ENCODE data around the gene CRB1.

CRB1 gene

GRCh38 chr1:197440715-197441114 lies 172.7 kb downstream of the CRB1 start:
- Mint-ChIP-seq H3K36me3 (ENCODE audit: insufficient read depth) (no peaks in the 10 kb centered on the region), H3K27me3 (peaks cover 13 to 21% of the 10 kb centered on the region in 2 donors), H3K4me1 (ENCODE audit: low read depth in 2 of 2) (no peaks in the 10 kb centered on the region), H3K9me3 (no peaks in the 10 kb centered on the region), H3K27ac (no peak overlapping the region), H3K4me3 (no peak overlapping the region)
- ATAC-seq (replicated peaks) (no peak), DNase-seq (no peak)

GRCh38 chr1:197441999-197442414 lies 174.0 kb downstream of the CRB1 start:
- DNase-seq (no peak), ATAC-seq (replicated peaks) (no peak)
- no peaks in the 10 kb centered on the region for H3K4me1 Mint-ChIP-seq (ENCODE audit: low read depth in 2 of 2)
- H3K9me3 Mint-ChIP-seq = no peaks in the 10 kb centered on the region
- peaks cover 13 to 21% of the 10 kb centered on the region in 2 donors for H3K27me3 Mint-ChIP-seq
- H3K27ac Mint-ChIP-seq = no peak overlapping the region
- no peak overlapping the region for H3K4me3 Mint-ChIP-seq
- no peaks in the 10 kb centered on the region for H3K36me3 Mint-ChIP-seq (ENCODE audit: insufficient read depth)

GRCh38 chr1:197444755-197445154 lies 176.7 kb downstream of the CRB1 start:
- Mint-ChIP-seq H3K36me3 (ENCODE audit: insufficient read depth) (no peaks in the 10 kb centered on the region), H3K4me1 (ENCODE audit: low read depth in 2 of 2) (no peaks in the 10 kb centered on the region), H3K4me3 (no peak overlapping the region), H3K27me3 (peaks cover 13 to 23% of the 10 kb centered on the region in 2 donors), H3K27ac (no peak overlapping the region), H3K9me3 (no peaks in the 10 kb centered on the region)
- DNase-seq (no peak), ATAC-seq (replicated peaks) (no peak)

DNA sequence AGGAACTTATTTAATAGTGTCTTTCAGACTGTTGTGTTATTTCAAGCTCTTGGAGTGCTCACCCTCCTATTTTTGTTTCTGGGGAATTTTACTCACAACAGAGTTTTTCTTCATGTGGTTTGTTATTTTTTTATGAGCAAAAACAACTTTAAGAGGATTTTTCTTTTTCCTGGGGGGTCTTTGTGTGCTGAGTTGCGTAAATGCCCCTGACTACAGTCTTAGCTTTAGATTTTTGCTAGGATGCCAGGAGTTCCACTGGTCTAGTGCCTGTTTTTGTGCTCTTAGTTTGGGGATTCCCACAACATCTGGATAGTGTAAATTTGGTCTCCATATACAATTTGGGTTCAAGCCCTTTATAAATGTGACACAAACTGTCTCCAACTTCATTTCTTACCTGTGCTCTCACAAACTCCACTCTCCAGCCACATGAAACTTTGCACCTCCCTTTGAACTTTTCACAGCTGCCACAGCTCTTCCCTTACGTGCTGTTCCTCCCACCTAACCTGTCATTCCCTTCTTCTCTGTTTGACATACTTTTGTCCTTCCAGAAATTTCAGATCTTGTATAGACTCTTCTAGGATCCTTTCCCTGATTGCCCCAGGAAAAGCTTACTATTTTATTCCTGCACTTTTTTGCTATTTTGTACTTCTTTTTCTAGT lies 180.2 kb downstream of the CRB1 start:
- H3K9me3 Mint-ChIP-seq = no peaks in the 10 kb centered on the region
- no peaks in the 10 kb centered on the region for H3K36me3 Mint-ChIP-seq (ENCODE audit: insufficient read depth)
- no peaks in the 10 kb centered on the region for H3K4me1 Mint-ChIP-seq (ENCODE audit: low read depth in 2 of 2)
- DNase-seq = no peak
- no peak for ATAC-seq (replicated peaks)
- peaks cover 13 to 32% of the 10 kb centered on the region in 2 donors for H3K27me3 Mint-ChIP-seq
- no peak overlapping the region for H3K27ac Mint-ChIP-seq
- H3K4me3 Mint-ChIP-seq = no peak overlapping the region

DNA sequence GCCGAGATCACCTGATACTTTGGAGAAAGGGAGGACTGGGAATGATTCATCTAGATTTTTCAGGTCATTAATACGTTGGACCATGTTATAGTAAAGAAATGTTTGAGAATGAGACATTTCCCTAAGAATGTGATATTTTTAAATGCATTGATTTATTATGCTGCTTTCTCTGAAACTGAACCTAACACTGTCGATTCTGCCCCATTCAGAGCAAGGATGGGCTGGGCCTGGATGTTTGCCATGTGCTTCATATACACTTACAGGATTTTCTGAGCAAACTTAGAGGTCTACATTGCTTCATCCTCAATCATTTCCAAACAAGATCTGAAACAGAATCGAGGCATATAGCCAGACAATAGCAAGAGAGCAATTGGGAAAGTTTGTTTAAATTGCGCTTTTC lies 183.3 kb downstream of the CRB1 start:
- no peak for DNase-seq
- ATAC-seq (replicated peaks) = no peak
- no peak overlapping the region for H3K27ac Mint-ChIP-seq
- H3K4me3 Mint-ChIP-seq = no peak overlapping the region
- no peaks in the 10 kb centered on the region for H3K36me3 Mint-ChIP-seq (ENCODE audit: insufficient read depth)
- H3K27me3 Mint-ChIP-seq = peaks cover 13 to 32% of the 10 kb centered on the region in 2 donors
- no peaks in the 10 kb centered on the region for H3K4me1 Mint-ChIP-seq (ENCODE audit: low read depth in 2 of 2)
- no peaks in the 10 kb centered on the region for H3K9me3 Mint-ChIP-seq

- Mint-ChIP-seq H3K27me3 (peaks cover 13 to 32% of the 10 kb centered on the region in 2 donors), H3K36me3 (ENCODE audit: insufficient read depth) (no peaks in the 10 kb centered on the region), H3K4me1 (ENCODE audit: low read depth in 2 of 2) (no peaks in the 10 kb centered on the region), H3K4me3 (no peak overlapping the region), H3K27ac (no peak overlapping the region), H3K9me3 (no peaks in the 10 kb centered on the region)
- ATAC-seq (replicated peaks) (no peak), DNase-seq (no peak)
Observed at GRCh38 chr1:197453376-197454058, 185.5 kb downstream of the CRB1 start.

- no peak overlapping the region for H3K27ac Mint-ChIP-seq
- H3K4me1 Mint-ChIP-seq (ENCODE audit: low read depth in 2 of 2) = no peaks in the 10 kb centered on the region
- no peaks in the 10 kb centered on the region for H3K36me3 Mint-ChIP-seq (ENCODE audit: insufficient read depth)
- DNase-seq (no peak), ATAC-seq (replicated peaks) (no peak)
- peaks cover 0 to 11% of the 10 kb centered on the region in 2 donors for H3K27me3 Mint-ChIP-seq
- H3K9me3 Mint-ChIP-seq = no peaks in the 10 kb centered on the region
- no peak overlapping the region for H3K4me3 Mint-ChIP-seq
Observed at GRCh38 chr1:197462539-197462938, 194.5 kb downstream of the CRB1 start.

- Mint-ChIP-seq H3K9me3 (no peaks in the 10 kb centered on the region), H3K4me1 (ENCODE audit: low read depth in 2 of 2) (no peaks in the 10 kb centered on the region), H3K27ac (no peak overlapping the region), H3K36me3 (ENCODE audit: insufficient read depth) (no peaks in the 10 kb centered on the region), H3K27me3 (peaks cover 1 to 11% of the 10 kb centered on the region in 2 donors), H3K4me3 (no peak overlapping the region)
- no peak for DNase-seq
- no peak for ATAC-seq (replicated peaks)
Observed at GRCh38 chr1:197463142-197463541, 195.1 kb downstream of the CRB1 start.

- no peak for ATAC-seq (replicated peaks)
- Mint-ChIP-seq H3K27me3 (peaks cover 10 to 18% of the 10 kb centered on the region in 2 donors), H3K4me3 (no peak overlapping the region), H3K4me1 (ENCODE audit: low read depth in 2 of 2) (no peaks in the 10 kb centered on the region), H3K27ac (no peak overlapping the region), H3K9me3 (no peaks in the 10 kb centered on the region), H3K36me3 (ENCODE audit: insufficient read depth) (no peaks in the 10 kb centered on the region)
- no peak for DNase-seq
Observed at GRCh38 chr1:197464044-197464443, 196.0 kb downstream of the CRB1 start.

- DNase-seq (no peak), ATAC-seq (replicated peaks) (no peak)
- no peaks in the 10 kb centered on the region for H3K36me3 Mint-ChIP-seq (ENCODE audit: insufficient read depth)
- no peak overlapping the region for H3K4me3 Mint-ChIP-seq
- H3K27me3 Mint-ChIP-seq = peaks cover 14 to 18% of the 10 kb centered on the region in 2 donors
- H3K9me3 Mint-ChIP-seq = no peaks in the 10 kb centered on the region
- H3K27ac Mint-ChIP-seq = no peak overlapping the region
- H3K4me1 Mint-ChIP-seq (ENCODE audit: low read depth in 2 of 2) = peaks cover 0 to 3% of the 10 kb centered on the region in 2 donors
Observed at GRCh38 chr1:197465528-197466327, 197.7 kb downstream of the CRB1 start.

DNA sequence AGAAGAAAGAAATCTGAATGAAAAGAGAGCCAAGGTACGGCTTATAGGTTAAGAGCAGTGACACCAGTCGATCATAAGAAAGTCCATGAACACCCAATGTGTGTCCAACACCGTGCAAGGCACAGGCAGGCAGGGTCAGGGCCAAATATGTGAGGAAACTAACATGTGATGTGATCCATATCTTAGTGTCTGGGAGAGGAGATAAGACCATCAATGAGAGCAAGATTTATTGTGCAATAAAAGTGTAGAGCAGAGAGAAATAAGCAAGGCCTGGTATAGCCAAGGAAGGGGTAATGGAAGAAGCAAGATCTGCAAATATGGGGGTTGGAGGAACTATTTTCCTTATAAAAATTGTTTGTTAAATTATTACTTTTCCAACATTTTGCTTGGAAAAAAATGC lies 198.8 kb downstream of the CRB1 start:
- H3K4me1 Mint-ChIP-seq (ENCODE audit: low read depth in 2 of 2) = peaks cover 0 to 3% of the 10 kb centered on the region in 2 donors
- no peak for ATAC-seq (replicated peaks)
- H3K36me3 Mint-ChIP-seq (ENCODE audit: insufficient read depth) = no peaks in the 10 kb centered on the region

DNA sequence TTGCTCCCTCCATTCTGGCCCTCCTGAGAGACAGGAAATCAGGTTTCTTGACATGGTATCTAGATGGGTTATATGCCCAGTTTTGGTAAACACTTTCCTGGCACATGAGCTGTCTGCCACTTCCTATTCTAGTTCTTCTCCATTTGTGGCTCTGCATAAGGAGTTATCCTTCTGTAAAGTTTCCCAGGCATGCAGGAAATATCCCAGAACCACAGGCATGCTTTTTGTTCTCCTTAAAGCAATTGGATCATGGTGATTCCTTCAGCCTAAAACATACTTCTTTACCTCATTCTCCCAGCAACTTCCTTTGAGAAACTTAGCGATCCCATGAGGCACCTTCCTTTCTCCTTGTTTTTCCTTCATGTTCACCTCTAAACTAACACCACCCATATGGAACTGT lies 199.8 kb downstream of the CRB1 start:
- DNase-seq (no peak), ATAC-seq (replicated peaks) (no peak)
- Mint-ChIP-seq H3K9me3 (no peaks in the 10 kb centered on the region), H3K36me3 (ENCODE audit: insufficient read depth) (no peaks in the 10 kb centered on the region), H3K4me1 (ENCODE audit: low read depth in 2 of 2) (peaks cover 0 to 3% of the 10 kb centered on the region in 2 donors), H3K27ac (no peak overlapping the region), H3K4me3 (no peak overlapping the region), H3K27me3 (peaks cover 18 to 19% of the 10 kb centered on the region in 2 donors)

More for the DNA sequence above, 198.8 kb downstream of the CRB1 start:
- no peak overlapping the region for H3K4me3 Mint-ChIP-seq
- H3K27ac Mint-ChIP-seq = no peak overlapping the region
- peaks cover 14 to 18% of the 10 kb centered on the region in 2 donors for H3K27me3 Mint-ChIP-seq
- no peaks in the 10 kb centered on the region for H3K9me3 Mint-ChIP-seq
- DNase-seq = no peak

GRCh38 chr1:197468543-197469175 lies 200.6 kb downstream of the CRB1 start:
- H3K9me3 Mint-ChIP-seq = no peaks in the 10 kb centered on the region
- H3K36me3 Mint-ChIP-seq (ENCODE audit: insufficient read depth) = no peaks in the 10 kb centered on the region
- H3K27ac Mint-ChIP-seq = no peak overlapping the region
- no peak for ATAC-seq (replicated peaks)
- H3K4me3 Mint-ChIP-seq = no peak overlapping the region
- DNase-seq = no peak
- H3K4me1 Mint-ChIP-seq (ENCODE audit: low read depth in 2 of 2) = peaks cover 0 to 3% of the 10 kb centered on the region in 2 donors
- H3K27me3 Mint-ChIP-seq = peaks cover 15 to 19% of the 10 kb centered on the region in 2 donors

Data from effector memory CD8-positive, alpha-beta T cell (primary cell).